HCT116 (cell line): ENCODE measurements around the gene GAS2. TPM values are rescaled to one million over a fixed set of nuclear protein-coding genes. Genes with fewer than 3 reads are reported as not detected.

Experiments
- ATAC-seq: fragments of 200-7000 bp; cut with Tn5 transposase; 2 replicates; pipeline ENCODE4 v1.9.1; 2020; ENCODE audit warnings: mild to moderate bottlenecking, moderate library complexity
- BruUV-seq: library from RNA; stranded (reverse); fragments of 400-500 nt; replicated peaks from 2 replicates; lab custom pipeline; 2021; lab: Mats Ljungman, UMichigan
- CTCF ChIA-PET: fragments of 300-600 bp; sonication (Branson Sonifier 250); formaldehyde crosslinking; loops from one replicate; lab custom pipeline; 2021; ENCODE audit warnings: antibody characterized with exemption; lab: Charles Lee
- POLR2A ChIA-PET: fragments of 300-600, 350-600 bp; sonication (Branson Sonifier 250); formaldehyde crosslinking; loops from one replicate; lab custom pipeline; 2021; ENCODE audit warnings: antibody characterized with exemption; lab: Charles Lee
- RAD21 ChIA-PET, 2 experiments: fragments of 300-600 bp; sonication (Branson Sonifier 250); formaldehyde crosslinking; loops; one replicate each; lab custom pipeline; 2023; ENCODE audit warnings: low total read pairs in 2 of 2; ENCODE audit not compliant: uncharacterized antibody in 2 of 2, unreplicated experiment in 2 of 2, low non-redundant PET in 1 of 2; lab: Charles Lee
- DNase-seq: peaks from one replicate; pipeline ENCODE4 v3.0.0-alpha.2; 2010; ENCODE audit warnings: low read depth, low spot score
- H2AFZ ChIP-seq: fragments of 200-600 bp; shearing (Covaris generic), sonication (generic); 2 replicates; pipeline ENCODE4 v1.6.1; 2017; ENCODE audit warnings: low read depth, mixed run types, mixed read lengths, antibody characterized with exemption, low read length; ENCODE audit not compliant: poor library complexity, severe bottlenecking
- H3K27ac ChIP-seq: 2 replicates; pipeline ENCODE4 v1.5.1; 2012; ENCODE audit warnings: low read depth, low read length
- H3K27me3 ChIP-seq: fragments of 200-600 bp; sonication (generic); 2 replicates; pipeline ENCODE4 v1.6.1; 2016; ENCODE audit warnings: mixed run types, low read length, mixed read lengths; ENCODE audit not compliant: insufficient read depth
- H3K36me3 ChIP-seq, 2 experiments: fragments of 200-500 bp in 1 of 2; fragments of 200-600 bp in 1 of 2; sonication (Bioruptor generic) in 1 of 2; sonication (generic) in 1 of 2; 2 replicates each; pipeline versions ENCODE4 v1.5.1 to v1.6.1; 2014 to 2016; ENCODE audit warnings: low read length in 2 of 2, inconsistent platforms in 1 of 2, mixed read lengths in 1 of 2, mixed run types in 1 of 2; ENCODE audit not compliant: insufficient read depth in 2 of 2, control insufficient read depth in 1 of 2
- H3K4me1 ChIP-seq, 2 experiments: fragments of 200-600 bp in 1 of 2; sonication (generic) in 1 of 2; 2 replicates each; pipeline versions ENCODE4 v1.5.1 to v1.6.1; 2012 to 2017; ENCODE audit warnings: low read length in 2 of 2, inconsistent platforms in 1 of 2, mild to moderate bottlenecking in 1 of 2, mixed read lengths in 1 of 2, mixed run types in 1 of 2, moderate library complexity in 1 of 2; ENCODE audit not compliant: insufficient read depth in 2 of 2, control insufficient read depth in 1 of 2
- H3K4me2 ChIP-seq: fragments of 200-600 bp; sonication (generic); 2 replicates; pipeline ENCODE4 v1.6.1; 2017; ENCODE audit warnings: mixed run types, low read length, mixed read lengths
- H3K4me3 ChIP-seq, 2 experiments: fragments of 200-600 bp in 1 of 2; sonication (generic) in 1 of 2; replicated peaks in 1 of 2; 2 replicates each; pipeline ENCODE4 v1.5.1; 2011 to 2016; ENCODE audit warnings: low read length in 2 of 2, control low read depth in 1 of 2, low read depth in 1 of 2, mild to moderate bottlenecking in 1 of 2, mixed read lengths in 1 of 2, mixed run types in 1 of 2
- H3K79me2 ChIP-seq: fragments of 200-600 bp; sonication (generic); 2 replicates; pipeline ENCODE4 v1.6.1; 2017; ENCODE audit warnings: mild to moderate bottlenecking, mixed run types, low read length, moderate library complexity, mixed read lengths; ENCODE audit not compliant: insufficient read depth
- H3K9ac ChIP-seq: fragments of 200-600 bp; sonication (generic); 2 replicates; pipeline ENCODE4 v1.6.1; 2016; ENCODE audit warnings: low read length, mixed read lengths
- H3K9me2 ChIP-seq: fragments of 200-600 bp; sonication (generic), shearing (Covaris generic); 2 replicates; pipeline ENCODE4 v1.6.1; 2017; ENCODE audit warnings: mixed run types, mild to moderate bottlenecking, moderate library complexity; ENCODE audit not compliant: insufficient read depth
- H3K9me3 ChIP-seq, 2 experiments: fragments of 200-500 bp in 1 of 2; fragments of 200-600 bp in 1 of 2; sonication (Bioruptor generic) in 1 of 2; sonication (generic) in 1 of 2; 2 replicates each; pipeline ENCODE4 v1.6.1; 2014 to 2017; ENCODE audit warnings: low read length in 2 of 2, mixed read lengths in 2 of 2, inconsistent platforms in 1 of 2, low read depth in 1 of 2, mild to moderate bottlenecking in 1 of 2, mixed run types in 1 of 2, moderate library complexity in 1 of 2; ENCODE audit not compliant: control insufficient read depth in 1 of 2, insufficient read depth in 1 of 2
- H4K20me1 ChIP-seq: fragments of 200-600 bp; sonication (generic), shearing (Covaris generic); 2 replicates; pipeline ENCODE4 v1.6.1; 2017; ENCODE audit warnings: mixed run types, mild to moderate bottlenecking, moderate library complexity; ENCODE audit not compliant: insufficient read depth
- ELF1 ChIP-seq: IDR thresholded peaks from 2 replicates; pipeline ENCODE4 v1.6.1; 2012; ENCODE audit warnings: low read depth, borderline replicate concordance
- EZH2 ChIP-seq: fragments of 200-600 bp; sonication (generic); IDR thresholded peaks from 2 replicates; pipeline ENCODE4 v1.6.1; 2017; ENCODE audit warnings: antibody characterized with exemption, mixed run types
- POLR2AphosphoS5 ChIP-seq: IDR thresholded peaks from 2 replicates; pipeline ENCODE4 v1.6.1; 2011; ENCODE audit warnings: mild to moderate bottlenecking, low read depth, low read length, moderate library complexity
- ZNF274 ChIP-seq: fragments of 200-500 bp; sonication (Bioruptor generic); IDR thresholded peaks from 2 replicates; pipeline ENCODE4 v1.6.1; 2014; ENCODE audit warnings: mild to moderate bottlenecking, low read depth, low read length, inconsistent platforms
- intact Hi-C: fragments of 100-400 bp; cut with micrococcal nuclease; formaldehyde crosslinking; loops from 2 replicates; pipeline ENCODE4 v1.10.0; 2022
- total RNA-seq: library from RNA; stranded (reverse); gene quantifications from one replicate; pipeline ENCODE4 v1.2.1, GENCODE V29; 2021; ENCODE audit not compliant: unreplicated experiment
- TF ChIP-seq, protein P1 (sequence below): IDR thresholded peaks from 2 replicates; pipeline ENCODE4 v1.6.1; 2011; ENCODE audit warnings: mild to moderate bottlenecking, low read length, moderate library complexity; ENCODE audit not compliant: insufficient replicate concordance; ENCODE audit errors: extremely low read depth
- TF ChIP-seq, protein P2 (sequence below), 3 experiments: fragments of 200-600 bp in 1 of 3; sonication (generic) in 1 of 3; IDR thresholded peaks in 2 of 3; conservative IDR thresholded peaks in 1 of 3; 2 replicates each; pipeline ENCODE4 v1.5.1; 2012 to 2017; ENCODE audit warnings: low read depth in 2 of 3, low read length in 2 of 3, antibody characterized with exemption in 1 of 3, borderline replicate concordance in 1 of 3, control low read depth in 1 of 3, mild to moderate bottlenecking in 1 of 3, mixed read lengths in 1 of 3, mixed run types in 1 of 3, moderate library complexity in 1 of 3; ENCODE audit not compliant: insufficient read depth in 1 of 3

GAS2 gene
- total RNA-seq, 1 experiment from 2014 or later, result not detected

DNA sequence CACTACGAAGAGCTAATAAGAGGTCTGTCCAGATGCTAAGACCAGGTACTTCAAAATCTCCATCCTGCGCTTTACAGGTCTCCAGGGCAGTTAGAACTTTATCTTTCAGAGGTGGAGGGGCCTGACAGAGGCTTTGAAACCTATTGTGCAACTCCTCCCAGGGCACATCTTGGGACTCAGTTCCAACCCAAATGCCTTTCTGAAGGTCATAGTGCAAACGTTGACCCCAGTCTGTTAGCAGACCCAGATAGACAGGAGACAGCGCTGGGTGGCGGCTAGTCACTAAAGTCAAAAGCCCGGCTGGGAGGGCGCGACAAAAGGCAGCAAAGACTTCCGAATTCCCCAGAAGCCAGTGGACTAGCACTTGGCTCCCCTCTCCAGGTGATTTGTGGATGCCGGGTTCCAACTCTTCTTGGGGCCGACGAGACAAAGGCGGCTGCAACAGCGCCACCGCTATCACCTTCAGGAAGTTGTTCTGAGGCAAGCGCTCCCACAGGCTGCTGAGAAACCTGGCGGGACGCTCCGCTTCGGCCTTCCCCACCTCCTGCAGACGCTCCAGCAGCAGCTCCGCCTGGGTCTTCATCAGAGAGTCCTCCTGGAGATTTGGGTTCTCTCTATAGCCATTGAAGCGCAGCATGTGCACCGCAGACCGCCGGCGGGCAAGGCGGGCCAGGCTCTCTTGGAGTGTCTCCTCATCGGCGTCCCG is 41.5 kb upstream of the GAS2 start:
- peak; percentile 73 for ATAC-seq
- BruUV-seq, result TSS peak; percentile 68
- POLR2A ChIA-PET, result no interaction called here
- Histone ChIP-seq H3K9ac (peak overlapping the region; percentile 68), H3K4me1 (peaks cover 0 to 4% of the 10 kb centered on the region in 2 experiments; a peak in 2 of 4 replicates), H3K79me2 (peaks cover 9% of the 10 kb centered on the region; the same call in 1 of the 2 replicates), H3K9me3 (no peaks in the 10 kb centered on the region)
- TF ChIP-seq EZH2, result no peak
- TF ChIP-seq POLR2AphosphoS5, result no peak
- TF ChIP-seq ZNF274, result no peak
- TF ChIP-seq, protein P1, sequence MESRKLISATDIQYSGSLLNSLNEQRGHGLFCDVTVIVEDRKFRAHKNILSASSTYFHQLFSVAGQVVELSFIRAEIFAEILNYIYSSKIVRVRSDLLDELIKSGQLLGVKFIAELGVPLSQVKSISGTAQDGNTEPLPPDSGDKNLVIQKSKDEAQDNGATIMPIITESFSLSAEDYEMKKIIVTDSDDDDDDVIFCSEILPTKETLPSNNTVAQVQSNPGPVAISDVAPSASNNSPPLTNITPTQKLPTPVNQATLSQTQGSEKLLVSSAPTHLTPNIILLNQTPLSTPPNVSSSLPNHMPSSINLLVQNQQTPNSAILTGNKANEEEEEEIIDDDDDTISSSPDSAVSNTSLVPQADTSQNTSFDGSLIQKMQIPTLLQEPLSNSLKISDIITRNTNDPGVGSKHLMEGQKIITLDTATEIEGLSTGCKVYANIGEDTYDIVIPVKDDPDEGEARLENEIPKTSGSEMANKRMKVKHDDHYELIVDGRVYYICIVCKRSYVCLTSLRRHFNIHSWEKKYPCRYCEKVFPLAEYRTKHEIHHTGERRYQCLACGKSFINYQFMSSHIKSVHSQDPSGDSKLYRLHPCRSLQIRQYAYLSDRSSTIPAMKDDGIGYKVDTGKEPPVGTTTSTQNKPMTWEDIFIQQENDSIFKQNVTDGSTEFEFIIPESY, result no peak
- no peak for TF ChIP-seq ELF1
- TF ChIP-seq, protein P2, sequence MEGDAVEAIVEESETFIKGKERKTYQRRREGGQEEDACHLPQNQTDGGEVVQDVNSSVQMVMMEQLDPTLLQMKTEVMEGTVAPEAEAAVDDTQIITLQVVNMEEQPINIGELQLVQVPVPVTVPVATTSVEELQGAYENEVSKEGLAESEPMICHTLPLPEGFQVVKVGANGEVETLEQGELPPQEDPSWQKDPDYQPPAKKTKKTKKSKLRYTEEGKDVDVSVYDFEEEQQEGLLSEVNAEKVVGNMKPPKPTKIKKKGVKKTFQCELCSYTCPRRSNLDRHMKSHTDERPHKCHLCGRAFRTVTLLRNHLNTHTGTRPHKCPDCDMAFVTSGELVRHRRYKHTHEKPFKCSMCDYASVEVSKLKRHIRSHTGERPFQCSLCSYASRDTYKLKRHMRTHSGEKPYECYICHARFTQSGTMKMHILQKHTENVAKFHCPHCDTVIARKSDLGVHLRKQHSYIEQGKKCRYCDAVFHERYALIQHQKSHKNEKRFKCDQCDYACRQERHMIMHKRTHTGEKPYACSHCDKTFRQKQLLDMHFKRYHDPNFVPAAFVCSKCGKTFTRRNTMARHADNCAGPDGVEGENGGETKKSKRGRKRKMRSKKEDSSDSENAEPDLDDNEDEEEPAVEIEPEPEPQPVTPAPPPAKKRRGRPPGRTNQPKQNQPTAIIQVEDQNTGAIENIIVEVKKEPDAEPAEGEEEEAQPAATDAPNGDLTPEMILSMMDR (IDR thresholded peaks at IDR 0.05 in 2 of 3, conservative IDR thresholded peaks at IDR 0.05 in 1 of 3; ENCODE audit: borderline replicate concordance in 1 of 3, insufficient read depth in 1 of 3, low read depth in 2 of 3, low read length in 2 of 3), result peak in 2 of 3 experiments; percentile 41 to 48; a peak in 4 of 6 replicates
- TF ChIP-seq, all 23 proteins: peak for 1
- Histone ChIP-seq H3K27me3 (no peaks in the 10 kb centered on the region), H3K4me2 (peak overlapping the region; percentile 54), H3K9me2 (no peaks in the 10 kb centered on the region), H2AFZ (no peak overlapping the region), H3K27ac (peak overlapping the region; percentile 88), H3K36me3 (no peaks in the 10 kb centered on the region), H4K20me1 (no peaks in the 10 kb centered on the region), H3K4me3 (peak overlapping the region; percentile 58 to 65)
- CTCF ChIA-PET, result no interaction called here
- RAD21 ChIA-PET, result no interaction called here
- DNase-seq, result peak; percentile 12
- intact Hi-C loops, result no loop called here
